ENCODE results near the gene METAP1D.

GRCh38 chr2:172109988-172110811 is 110.4 kb downstream of the METAP1D start:
- TF ChIP-seq POLR2AphosphoS5 (IDR thresholded peaks at IDR 0.05; ENCODE audit: low read depth, low read length) (no peak), CTCF (IDR thresholded peaks at IDR 0.05) (no peak)

All from Panc1 (cell line).